ENCODE results near the gene IRF2BP1. TPM values are rescaled to one million over a fixed set of nuclear protein-coding genes. Genes with fewer than 3 reads are reported as not detected.
A peak's percentile ranks its signal among the peaks of the same experiment; 100 is the strongest.

The IRF2BP1 gene
- total and polyA plus RNA-seq, 2 of the 13 experiments (the other 11 are each of a cell fraction or from before 2014, with no cell fraction given): 4.3 to 14.3 TPM

DNA sequence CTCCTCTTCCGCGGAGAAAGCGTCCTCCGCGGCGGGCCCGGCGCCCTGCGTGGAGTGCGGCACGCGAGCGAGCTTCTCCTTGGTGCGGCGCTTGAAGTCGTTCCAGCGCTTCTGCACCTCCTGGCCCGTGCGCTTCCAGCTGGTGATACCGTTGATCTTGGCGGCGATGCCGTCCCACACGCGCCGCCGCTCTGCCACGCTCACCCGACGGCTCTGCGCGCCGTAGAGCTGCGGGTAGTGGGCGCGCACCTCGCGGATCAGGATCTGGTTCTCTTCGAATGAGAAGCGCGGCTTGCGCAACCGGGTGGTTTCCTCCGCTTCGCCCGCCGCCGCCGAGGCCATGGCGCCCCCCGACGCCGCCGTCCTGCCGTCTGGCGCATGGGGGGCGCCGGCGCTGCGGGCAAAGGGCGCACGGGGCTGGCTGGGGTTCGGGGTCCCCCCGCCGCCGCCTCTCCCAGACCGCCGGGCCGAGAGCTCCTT lies 15.5 kb upstream of the IRF2BP1 start (continued):
- TF ChIP-seq, protein P1, sequence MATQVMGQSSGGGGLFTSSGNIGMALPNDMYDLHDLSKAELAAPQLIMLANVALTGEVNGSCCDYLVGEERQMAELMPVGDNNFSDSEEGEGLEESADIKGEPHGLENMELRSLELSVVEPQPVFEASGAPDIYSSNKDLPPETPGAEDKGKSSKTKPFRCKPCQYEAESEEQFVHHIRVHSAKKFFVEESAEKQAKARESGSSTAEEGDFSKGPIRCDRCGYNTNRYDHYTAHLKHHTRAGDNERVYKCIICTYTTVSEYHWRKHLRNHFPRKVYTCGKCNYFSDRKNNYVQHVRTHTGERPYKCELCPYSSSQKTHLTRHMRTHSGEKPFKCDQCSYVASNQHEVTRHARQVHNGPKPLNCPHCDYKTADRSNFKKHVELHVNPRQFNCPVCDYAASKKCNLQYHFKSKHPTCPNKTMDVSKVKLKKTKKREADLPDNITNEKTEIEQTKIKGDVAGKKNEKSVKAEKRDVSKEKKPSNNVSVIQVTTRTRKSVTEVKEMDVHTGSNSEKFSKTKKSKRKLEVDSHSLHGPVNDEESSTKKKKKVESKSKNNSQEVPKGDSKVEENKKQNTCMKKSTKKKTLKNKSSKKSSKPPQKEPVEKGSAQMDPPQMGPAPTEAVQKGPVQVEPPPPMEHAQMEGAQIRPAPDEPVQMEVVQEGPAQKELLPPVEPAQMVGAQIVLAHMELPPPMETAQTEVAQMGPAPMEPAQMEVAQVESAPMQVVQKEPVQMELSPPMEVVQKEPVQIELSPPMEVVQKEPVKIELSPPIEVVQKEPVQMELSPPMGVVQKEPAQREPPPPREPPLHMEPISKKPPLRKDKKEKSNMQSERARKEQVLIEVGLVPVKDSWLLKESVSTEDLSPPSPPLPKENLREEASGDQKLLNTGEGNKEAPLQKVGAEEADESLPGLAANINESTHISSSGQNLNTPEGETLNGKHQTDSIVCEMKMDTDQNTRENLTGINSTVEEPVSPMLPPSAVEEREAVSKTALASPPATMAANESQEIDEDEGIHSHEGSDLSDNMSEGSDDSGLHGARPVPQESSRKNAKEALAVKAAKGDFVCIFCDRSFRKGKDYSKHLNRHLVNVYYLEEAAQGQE (IDR thresholded peaks at IDR 0.05; ENCODE audit: borderline replicate concordance in 1 of 2, low read depth in 1 of 2, low read length in 2 of 2): no peak
- TF ChIP-seq ZNF629 (CRISPR knock-in tag; conservative IDR thresholded peaks at IDR 0.05) (no peak), ZNF749 (CRISPR knock-in tag; IDR thresholded peaks at IDR 0.05; ENCODE audit: borderline replicate concordance) (no peak), HCFC1 (IDR thresholded peaks at IDR 0.05; ENCODE audit: low read depth, low read length) (no peak), ZNF530 (CRISPR knock-in tag; IDR thresholded peaks at IDR 0.05; ENCODE audit: low read depth) (no peak), TCF7 (IDR thresholded peaks at IDR 0.05; ENCODE audit: low read depth) (no peak), ZNF432 (CRISPR knock-in tag; IDR thresholded peaks at IDR 0.05; ENCODE audit: borderline replicate concordance) (no peak), CCDC6 (CRISPR knock-in tag; IDR thresholded peaks at IDR 0.05) (no peak), KMT2A (CRISPR knock-in tag; IDR thresholded peaks at IDR 0.05) (no peak), ATF7-NPFF (CRISPR knock-in tag; IDR thresholded peaks at IDR 0.05; ENCODE audit: low read depth) (no peak), ZNF264 (CRISPR knock-in tag; IDR thresholded peaks at IDR 0.05) (no peak), XBP1 (CRISPR knock-in tag; IDR thresholded peaks at IDR 0.05) (no peak), TOPORS (CRISPR knock-in tag; IDR thresholded peaks at IDR 0.05) (no peak), TEAD3 (CRISPR knock-in tag; optimal IDR thresholded peaks at IDR 0.05; ENCODE audit: borderline replicate concordance) (no peak), ZBTB7A (CRISPR knock-in tag; IDR thresholded peaks at IDR 0.05) (peak; percentile 77; the same call in 1 of the 2 replicates), KAT7 (CRISPR knock-in tag; IDR thresholded peaks at IDR 0.05; ENCODE audit: borderline replicate concordance) (no peak), FOSL2 (CRISPR knock-in tag; IDR thresholded peaks at IDR 0.05) (no peak), SALL1 (CRISPR knock-in tag; IDR thresholded peaks at IDR 0.05) (peak; percentile 69), SPEN (CRISPR knock-in tag; IDR thresholded peaks at IDR 0.05; ENCODE audit: low read depth) (no peak; the same call in 1 of the 2 replicates)
- TF ChIP-seq, protein P2, sequence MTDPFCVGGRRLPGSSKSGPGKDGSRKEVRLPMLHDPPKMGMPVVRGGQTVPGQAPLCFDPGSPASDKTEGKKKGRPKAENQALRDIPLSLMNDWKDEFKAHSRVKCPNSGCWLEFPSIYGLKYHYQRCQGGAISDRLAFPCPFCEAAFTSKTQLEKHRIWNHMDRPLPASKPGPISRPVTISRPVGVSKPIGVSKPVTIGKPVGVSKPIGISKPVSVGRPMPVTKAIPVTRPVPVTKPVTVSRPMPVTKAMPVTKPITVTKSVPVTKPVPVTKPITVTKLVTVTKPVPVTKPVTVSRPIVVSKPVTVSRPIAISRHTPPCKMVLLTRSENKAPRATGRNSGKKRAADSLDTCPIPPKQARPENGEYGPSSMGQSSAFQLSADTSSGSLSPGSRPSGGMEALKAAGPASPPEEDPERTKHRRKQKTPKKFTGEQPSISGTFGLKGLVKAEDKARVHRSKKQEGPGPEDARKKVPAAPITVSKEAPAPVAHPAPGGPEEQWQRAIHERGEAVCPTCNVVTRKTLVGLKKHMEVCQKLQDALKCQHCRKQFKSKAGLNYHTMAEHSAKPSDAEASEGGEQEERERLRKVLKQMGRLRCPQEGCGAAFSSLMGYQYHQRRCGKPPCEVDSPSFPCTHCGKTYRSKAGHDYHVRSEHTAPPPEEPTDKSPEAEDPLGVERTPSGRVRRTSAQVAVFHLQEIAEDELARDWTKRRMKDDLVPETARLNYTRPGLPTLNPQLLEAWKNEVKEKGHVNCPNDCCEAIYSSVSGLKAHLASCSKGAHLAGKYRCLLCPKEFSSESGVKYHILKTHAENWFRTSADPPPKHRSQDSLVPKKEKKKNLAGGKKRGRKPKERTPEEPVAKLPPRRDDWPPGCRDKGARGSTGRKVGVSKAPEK (CRISPR knock-in tag; IDR thresholded peaks at IDR 0.05; ENCODE audit: borderline replicate concordance): no peak
- TF ChIP-seq, protein P3, sequence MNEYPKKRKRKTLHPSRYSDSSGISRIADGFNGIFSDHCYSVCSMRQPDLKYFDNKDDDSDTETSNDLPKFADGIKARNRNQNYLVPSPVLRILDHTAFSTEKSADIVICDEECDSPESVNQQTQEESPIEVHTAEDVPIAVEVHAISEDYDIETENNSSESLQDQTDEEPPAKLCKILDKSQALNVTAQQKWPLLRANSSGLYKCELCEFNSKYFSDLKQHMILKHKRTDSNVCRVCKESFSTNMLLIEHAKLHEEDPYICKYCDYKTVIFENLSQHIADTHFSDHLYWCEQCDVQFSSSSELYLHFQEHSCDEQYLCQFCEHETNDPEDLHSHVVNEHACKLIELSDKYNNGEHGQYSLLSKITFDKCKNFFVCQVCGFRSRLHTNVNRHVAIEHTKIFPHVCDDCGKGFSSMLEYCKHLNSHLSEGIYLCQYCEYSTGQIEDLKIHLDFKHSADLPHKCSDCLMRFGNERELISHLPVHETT (CRISPR knock-in tag; conservative IDR thresholded peaks at IDR 0.05): 0 out of 2 replicates have a peak, but pooled peaks have one; percentile 14
- TF ChIP-seq, protein P4, sequence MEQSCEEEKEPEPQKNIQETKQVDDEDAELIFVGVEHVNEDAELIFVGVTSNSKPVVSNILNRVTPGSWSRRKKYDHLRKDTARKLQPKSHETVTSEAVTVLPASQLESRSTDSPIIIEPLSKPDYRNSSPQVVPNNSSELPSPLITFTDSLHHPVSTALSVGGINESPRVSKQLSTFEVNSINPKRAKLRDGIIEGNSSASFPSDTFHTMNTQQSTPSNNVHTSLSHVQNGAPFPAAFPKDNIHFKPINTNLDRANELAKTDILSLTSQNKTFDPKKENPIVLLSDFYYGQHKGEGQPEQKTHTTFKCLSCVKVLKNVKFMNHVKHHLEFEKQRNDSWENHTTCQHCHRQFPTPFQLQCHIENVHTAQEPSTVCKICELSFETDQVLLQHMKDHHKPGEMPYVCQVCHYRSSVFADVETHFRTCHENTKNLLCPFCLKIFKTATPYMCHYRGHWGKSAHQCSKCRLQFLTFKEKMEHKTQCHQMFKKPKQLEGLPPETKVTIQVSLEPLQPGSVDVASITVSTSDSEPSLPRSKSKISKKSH (CRISPR knock-in tag; IDR thresholded peaks at IDR 0.05; ENCODE audit: borderline replicate concordance): no peak

Measured in HepG2 (cell line).